Activated CD8-positive, alpha-beta memory T cell treated with anti-CD3 and anti-CD28 coated beads for 1 hour (primary cell): Measurements from ENCODE around the gene CYB561D2.

Experiments used
- DNase-seq, 2 donors: peaks; one replicate each; pipeline ENCODE4 v3.0.0-alpha.2; 2020; ENCODE audit warnings: low read depth in 1 of 2; ENCODE audit errors: extremely low read depth in 1 of 2

The CYB561D2 gene

DNA sequence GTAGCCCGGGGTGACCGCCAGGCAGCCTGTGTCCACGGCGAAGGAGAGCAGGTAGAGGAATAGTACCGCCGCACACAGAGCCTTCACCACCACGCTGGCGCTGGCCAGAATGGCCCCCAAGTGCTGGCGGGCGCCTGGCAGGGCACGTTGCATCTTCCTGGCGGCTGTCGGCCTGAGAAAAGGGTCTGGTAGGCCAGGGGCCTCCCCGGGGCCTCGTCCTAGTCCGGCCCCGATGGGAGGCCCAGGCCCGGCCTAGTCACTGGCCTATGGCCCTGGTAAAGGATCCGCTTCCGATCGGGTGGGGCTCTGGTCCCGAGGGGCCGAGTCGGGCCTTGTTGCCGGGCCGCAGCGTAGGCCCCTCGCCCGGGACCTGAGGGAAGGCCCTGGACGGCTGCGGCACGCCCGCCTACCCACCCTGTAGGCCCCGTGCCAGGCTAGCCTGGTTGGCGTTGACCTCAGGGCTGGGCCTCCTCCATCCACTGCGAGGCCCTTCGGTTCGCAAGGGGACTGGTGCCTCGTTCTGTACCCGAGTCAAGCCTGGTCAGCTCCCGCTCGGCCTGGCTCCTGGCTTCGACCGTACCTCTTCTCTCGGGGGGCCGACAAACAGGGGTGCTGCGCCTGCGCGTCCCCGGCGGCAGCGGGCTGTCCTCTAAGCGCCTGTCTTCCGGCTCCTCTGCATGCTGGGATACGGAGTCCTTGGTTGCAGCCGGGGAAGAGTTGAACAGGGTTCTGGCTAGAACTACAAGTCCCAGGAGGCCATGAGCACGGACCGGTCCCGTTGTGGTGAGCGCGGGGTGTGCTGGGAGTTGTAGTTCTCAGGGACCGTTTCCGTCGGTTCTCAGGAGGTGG lies 8.5 kb downstream of the CYB561D2 start, which contains the start of gene TMEM115:
Gene TMEM115, minus strand, starts transcription at position 611 of the 849 bp plus-strand sequence. Its CDS starts 458 bp downstream, at position 153.
- DNase-seq = peak; percentile 87 to 88

DNA sequence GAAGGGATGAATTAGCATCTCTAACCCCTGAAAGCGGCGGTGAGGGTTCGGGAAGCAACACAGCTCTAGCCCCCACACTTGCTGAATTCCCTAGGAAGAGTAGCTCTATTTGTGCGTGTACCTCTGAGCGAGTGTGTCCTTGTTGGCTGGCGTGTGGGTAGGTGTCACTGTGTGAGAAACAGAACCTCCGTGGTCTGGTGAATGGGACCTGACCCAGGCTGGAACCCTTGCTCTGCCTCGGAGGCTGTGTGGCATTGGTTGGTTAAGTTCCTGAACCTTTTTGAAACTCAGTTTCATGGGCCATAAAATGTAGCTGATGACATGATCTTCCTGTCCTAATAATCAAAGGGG lies 9.1 kb downstream of the CYB561D2 start:
- DNase-seq = no peak

DNA sequence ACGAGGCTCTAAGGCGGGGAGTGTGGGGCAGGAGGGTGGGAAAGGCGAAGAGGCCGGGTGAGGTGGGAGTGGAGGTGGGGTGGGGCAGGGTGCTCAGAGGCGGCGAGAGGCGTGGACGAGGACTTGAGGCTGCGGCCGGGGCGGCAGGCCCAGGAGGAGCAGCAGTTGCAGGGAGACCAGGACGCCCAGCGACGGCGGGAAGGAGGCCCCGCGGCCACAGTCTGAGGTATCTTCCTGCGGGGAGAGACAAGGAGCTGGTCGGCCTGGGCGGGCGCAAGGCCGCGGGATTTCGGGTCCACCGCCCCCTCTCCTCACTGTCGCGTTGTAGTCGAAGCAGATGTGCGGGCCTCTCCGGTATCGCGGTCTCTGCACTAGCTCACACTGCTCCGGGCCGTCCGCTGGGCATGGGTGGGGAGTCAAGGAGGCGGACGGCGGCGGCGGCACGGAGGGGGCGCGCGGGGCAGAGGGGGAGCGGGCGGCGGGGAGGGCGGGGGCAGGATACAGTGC lies 14.0 kb downstream of the CYB561D2 start:
- DNase-seq = no peak

DNA sequence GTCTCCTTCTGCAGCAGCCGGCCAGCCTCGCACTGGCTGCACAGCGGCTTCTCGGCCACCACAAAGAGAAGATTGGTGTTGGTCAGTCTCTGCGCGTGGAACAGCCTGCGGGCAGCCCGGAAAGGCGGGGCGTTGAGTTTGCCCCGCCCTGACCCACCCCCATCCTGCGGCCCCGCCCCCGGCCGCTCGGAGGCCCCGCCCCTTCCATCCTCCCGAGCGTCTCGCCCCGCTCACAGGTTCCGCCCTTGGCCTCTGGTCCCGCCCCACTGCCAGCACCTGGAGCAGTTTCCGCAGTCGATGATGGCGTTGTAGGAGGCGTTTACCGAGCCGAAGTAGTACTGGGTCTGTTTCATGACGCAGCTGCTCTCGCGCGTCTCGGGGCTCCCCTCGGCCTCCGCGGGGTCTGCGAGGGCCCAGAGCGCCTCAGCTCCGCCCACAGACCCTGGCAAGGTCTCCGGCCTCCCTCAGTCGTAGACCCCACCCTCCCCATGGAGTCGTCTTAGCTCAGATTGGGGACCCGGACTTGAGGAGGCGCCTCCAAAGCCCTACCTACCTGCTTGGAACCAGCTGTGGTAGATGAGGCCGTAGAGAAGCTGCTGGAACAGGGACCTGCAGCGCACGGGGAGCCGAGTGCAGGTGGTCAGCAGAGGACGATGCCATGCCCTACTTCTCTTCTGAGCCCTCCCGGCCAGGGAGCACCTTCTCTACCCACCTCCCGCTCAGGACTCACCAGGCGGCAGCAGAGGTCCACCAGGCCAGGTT lies 14.6 kb downstream of the CYB561D2 start:
- peak; percentile 91 for DNase-seq

GRCh38 chr3:50365842-50366220 lies 15.2 kb downstream of the CYB561D2 start:
- no peak for DNase-seq

DNA sequence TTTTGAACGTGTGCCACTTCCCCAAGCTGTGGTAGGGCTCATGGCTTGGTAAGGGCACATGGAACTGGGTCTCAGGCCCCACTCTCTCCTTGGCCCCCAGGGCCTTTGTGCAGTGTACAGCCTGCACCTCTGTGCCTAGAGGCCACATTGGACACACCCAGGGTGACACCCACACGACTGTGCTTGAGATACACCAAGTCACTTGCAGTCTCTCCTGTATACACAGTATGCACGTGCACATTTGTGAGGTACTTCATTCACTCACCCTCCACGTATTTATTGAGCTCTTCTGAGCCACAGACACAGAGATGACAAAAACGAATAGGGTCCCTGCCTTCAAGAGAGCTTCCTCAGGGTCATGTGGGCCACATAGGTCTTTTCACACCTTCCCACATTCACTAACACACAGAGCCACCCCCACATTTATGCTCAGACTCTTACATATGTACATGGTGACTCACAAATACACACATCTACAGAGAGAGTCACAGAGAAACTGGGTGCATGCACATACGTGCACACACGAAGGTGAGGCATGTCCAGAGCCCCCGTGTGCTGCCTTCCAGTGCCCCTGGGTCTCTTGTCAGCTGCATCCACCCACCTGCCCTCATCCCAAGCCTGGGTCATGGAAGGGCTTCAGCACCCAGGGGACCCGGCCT lies 18.5 kb downstream of the CYB561D2 start:
- no peak for DNase-seq

- no peak for DNase-seq
Measured at GRCh38 chr3:50370594-50370993, 19.9 kb downstream of the CYB561D2 start.

DNA sequence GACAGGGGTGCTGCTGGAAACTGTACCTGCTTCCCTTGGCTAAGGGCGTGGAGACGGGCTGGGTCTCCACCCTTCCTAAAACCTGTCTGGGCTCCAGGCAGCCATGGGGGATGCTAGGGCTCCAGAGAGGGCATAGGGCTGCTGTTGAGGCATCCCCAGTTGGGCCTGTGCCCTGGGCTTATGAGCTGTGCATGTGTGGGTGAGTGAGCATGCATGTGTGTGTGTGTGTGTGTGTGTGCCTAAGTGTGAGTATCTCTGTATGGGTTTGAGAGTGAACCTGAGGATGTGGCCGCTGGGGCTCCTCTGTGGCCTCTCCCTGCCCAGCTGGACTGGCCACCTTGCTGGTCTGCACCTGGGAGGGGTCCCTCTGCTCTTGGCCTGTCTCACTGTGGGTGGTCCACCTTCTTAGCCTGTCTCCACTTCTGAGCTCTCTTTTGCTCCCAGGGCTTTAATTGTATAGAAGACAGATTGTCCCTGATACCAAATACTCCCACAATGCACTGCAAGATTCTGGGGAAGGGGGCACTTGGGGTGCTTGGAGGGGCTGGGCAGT lies 20.5 kb downstream of the CYB561D2 start:
- DNase-seq = no peak

DNA sequence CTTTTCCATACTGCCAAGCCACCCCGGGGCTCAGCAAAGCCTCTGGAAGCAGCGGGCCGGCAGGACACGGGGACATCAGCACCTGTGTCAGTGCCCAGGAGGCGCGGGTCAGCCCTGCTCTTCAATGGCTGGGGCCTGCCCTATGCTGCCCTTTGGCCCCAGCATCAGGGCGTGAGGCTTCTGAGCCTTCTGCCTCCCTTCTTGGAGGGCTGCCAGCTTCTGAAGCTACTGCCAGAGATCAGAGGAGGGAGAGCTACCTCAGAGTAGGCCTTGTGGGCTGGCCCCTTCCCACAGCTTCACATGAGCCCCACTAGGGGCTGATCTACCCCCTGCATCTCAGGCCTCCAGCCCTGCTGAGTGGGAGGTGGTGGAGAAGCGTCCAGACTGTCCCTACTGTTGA lies 21.7 kb downstream of the CYB561D2 start:
- no peak for DNase-seq

DNA sequence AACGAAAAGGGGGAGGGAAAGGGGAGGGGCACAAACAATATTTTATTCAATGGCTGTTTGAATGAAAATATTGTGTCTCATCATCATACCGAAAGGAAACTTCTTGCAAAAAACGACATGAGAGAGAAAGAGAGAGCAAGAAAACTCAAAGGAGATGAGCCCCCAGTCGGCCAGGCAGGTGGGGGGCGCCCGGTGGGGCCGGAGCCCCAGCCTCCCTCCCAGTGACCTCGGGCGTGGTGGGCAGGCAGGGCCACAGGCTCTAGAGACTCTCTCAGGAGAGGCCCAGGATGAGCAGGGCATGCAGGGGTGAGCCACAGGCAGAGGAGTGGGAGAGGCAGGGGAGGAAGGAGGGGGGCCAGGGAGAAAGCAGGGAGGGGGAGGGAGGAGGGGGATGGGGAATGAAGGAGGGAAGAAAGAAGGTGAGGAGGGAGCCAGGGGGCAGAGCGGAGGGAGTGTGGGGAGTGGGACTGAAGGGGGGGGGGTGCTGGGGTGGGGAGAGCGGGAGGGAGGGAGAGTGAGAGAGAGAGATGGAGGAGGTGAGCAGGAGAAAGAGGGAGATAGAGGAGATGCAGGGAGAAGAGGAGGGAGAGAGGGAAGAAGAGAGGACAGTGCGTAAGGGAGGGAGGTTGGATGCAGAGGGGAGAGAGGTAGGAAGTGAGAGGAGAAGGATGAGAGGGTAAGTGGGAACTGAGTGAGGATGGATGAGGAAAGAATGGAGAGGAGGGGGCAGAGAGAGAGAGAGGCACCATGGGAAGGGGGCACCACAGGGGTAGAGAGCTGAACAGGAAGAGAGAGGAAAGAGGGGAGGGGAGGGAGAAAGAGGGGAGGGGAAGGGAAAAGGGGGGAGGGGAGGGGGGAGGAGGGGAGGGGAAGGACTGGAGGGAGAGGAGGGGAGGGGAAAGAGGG lies 22.7 kb downstream of the CYB561D2 start:
- DNase-seq = no peak

- DNase-seq = no peak
Measured at GRCh38 chr3:50374363-50375257, 23.9 kb downstream of the CYB561D2 start.

GRCh38 chr3:50375258-50375931 lies 24.7 kb downstream of the CYB561D2 start:
- DNase-seq = no peak

DNA sequence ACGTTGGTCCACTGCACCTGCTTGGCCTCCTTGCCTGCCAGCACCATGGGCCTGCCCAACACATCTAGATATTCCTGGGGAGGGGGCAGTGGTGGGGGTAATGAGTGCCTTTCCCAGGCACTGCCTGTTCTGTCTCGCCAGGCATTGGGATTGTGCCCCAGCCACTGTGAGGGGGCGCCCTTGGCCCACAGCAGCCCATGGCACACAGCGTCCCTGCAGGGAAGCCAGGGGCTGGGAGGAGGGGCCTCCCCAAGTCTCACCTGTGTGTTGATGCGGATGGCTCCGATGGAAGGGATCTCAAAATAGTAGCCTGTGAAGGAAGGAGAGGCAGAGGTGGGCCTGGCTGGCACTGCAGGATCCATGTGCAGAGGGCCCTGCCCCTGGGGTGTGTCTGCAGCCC lies 27.4 kb downstream of the CYB561D2 start:
- no peak for DNase-seq

GRCh38 chr3:50378757-50379156 lies 28.1 kb downstream of the CYB561D2 start:
- no peak for DNase-seq

DNA sequence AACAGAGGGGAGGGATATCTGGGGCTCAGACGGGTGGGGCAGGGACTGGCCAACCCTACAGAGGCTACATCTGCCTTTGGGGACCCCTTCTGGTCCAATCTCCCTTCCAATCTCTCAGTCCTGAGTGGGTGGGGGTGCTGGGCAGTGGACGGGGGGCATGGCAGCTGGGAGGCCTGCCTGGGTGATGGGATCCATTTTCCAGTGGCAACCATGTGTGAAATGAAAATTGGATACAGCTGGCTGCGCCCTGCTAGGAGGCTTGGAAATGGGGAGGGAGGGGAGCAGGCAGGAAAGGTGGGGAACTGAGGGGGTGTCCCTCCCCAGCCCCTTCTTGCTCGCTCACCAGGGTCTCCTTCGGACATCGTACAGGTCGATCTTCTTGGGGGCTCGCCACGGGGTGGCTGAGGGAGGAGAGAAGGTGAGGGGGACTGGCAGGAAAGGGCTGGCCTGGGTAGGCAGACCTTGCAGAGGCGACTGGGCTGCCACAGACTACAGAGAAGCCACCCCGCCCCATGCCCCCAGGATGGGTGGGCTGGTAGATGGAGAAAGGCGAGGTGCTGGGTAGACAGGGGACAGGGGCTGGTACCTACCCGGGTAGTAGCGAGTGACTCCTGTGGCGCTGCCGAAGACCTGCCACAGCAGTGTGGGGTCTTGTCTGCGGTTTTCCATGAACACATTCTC lies 29.9 kb downstream of the CYB561D2 start:
- DNase-seq = no peak

DNA sequence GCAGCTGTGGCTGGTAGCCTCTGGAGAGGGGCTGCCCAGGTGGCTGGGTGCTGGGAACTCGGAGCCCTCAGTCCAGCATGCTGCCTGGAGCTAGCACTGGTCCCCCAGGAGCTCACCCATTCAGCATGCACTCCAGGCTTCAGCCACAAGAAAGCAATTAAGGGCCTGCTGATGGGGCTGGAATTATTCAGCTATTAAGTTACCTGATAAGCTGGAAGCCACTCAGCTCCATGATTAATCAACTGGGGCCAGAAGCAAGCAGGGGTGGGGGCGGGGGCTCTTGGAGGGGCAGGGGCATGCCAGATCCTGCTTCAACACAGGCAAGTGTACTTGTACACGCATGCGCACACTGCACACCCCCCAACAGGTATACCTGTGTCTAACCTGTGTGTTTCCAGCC lies 30.7 kb downstream of the CYB561D2 start:
- DNase-seq = no peak

GRCh38 chr3:50382722-50383121 lies 32.1 kb downstream of the CYB561D2 start:
- DNase-seq = no peak

DNA sequence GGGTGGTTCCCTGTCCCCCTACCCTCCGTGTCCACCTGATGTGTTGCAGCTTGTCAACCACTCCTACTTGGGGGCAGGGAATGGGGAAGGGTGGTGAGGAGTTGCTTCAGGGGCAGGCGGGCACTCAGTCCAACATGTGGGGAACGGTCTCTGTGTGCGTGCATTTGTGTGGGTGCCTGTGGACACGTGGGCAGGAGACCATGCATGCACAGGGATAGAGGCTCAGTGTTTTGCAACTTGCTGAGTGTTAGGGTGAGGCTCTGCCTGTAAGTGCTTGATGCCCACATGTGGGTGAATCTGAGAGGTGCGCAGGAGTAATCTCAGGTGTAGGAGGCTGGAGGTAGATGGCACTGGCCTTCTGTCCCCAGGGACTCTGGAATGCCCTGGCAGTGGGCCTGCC lies 33.1 kb downstream of the CYB561D2 start:
- no peak for DNase-seq
